Suprapubic skin (tissue), 4 donors: ENCODE measurements around the gene CDC20.

Source experiments
- CTCF ChIP-seq, 2 donors: fragments of 200-600 bp in 1 of 2; fragments of 450-650 bp in 1 of 2; sonication (generic) in 1 of 2; IDR thresholded peaks; one replicate each; pipeline ENCODE4 v1.5.1; 2016 to 2019; ENCODE audit warnings: antibody characterized with exemption in 2 of 2, mild to moderate bottlenecking in 1 of 2, moderate library complexity in 1 of 2
- POLR2A ChIP-seq, 2 donors: fragments of 450-650 bp; IDR thresholded peaks; one replicate each; pipeline ENCODE4 v1.6.1; 2017; ENCODE audit warnings: antibody characterized with exemption in 2 of 2, mild to moderate bottlenecking in 2 of 2, moderate library complexity in 2 of 2
- POLR2AphosphoS5 ChIP-seq, 3 donors: sonication (generic); formaldehyde crosslinking; IDR thresholded peaks; one replicate each; pipeline ENCODE4 v1.6.1; 2017; ENCODE audit warnings: antibody characterized with exemption in 3 of 3

- TF ChIP-seq CTCF (IDR thresholded peaks at IDR 0.05) (no peak), POLR2A (IDR thresholded peaks at IDR 0.05) (no peak), POLR2AphosphoS5 (IDR thresholded peaks at IDR 0.05) (no peak)
Measured at GRCh38 chr1:43368646-43369020, 9.9 kb downstream of the CDC20 start.
